ENCODE measurements around the gene SLC37A1.

SLC37A1 gene

GRCh38 chr21:42596657-42597056, 83.0 kb downstream of the SLC37A1 start:
- DNase-seq (ENCODE audit: low read depth in 1 of 2, low spot score in 1 of 2): no peak
- no peak for TF ChIP-seq REST (IDR thresholded peaks at IDR 0.05; ENCODE audit: insufficient replicate concordance, low read depth)
- TF ChIP-seq CTCF (IDR thresholded peaks at IDR 0.05; ENCODE audit: insufficient read depth, low read length): no peak
- no peak for TF ChIP-seq POLR2AphosphoS5 (IDR thresholded peaks at IDR 0.05; ENCODE audit: low read depth)
- no peak for TF ChIP-seq GABPA (IDR thresholded peaks at IDR 0.05; ENCODE audit: low read depth)
- no peak for TF ChIP-seq SPI1 (IDR thresholded peaks at IDR 0.05; ENCODE audit: borderline replicate concordance, low read depth)
- no peaks in the 10 kb centered on the region for H3K27me3 ChIP-seq (ENCODE audit: insufficient read depth, poor library complexity, severe bottlenecking)
- H3K27ac ChIP-seq (replicated peaks): no peak overlapping the region
- no peak overlapping the region for H3K4me3 ChIP-seq (replicated peaks; ENCODE audit: insufficient read depth, low read length)

- Histone ChIP-seq H3K27me3 (ENCODE audit: insufficient read depth, poor library complexity, severe bottlenecking) (no peaks in the 10 kb centered on the region), H3K4me3 (replicated peaks; ENCODE audit: insufficient read depth, low read length) (no peak overlapping the region), H3K27ac (replicated peaks) (no peak overlapping the region)
- DNase-seq (ENCODE audit: low read depth in 1 of 2, low spot score in 1 of 2): no peak
- TF ChIP-seq POLR2AphosphoS5 (IDR thresholded peaks at IDR 0.05; ENCODE audit: low read depth) (no peak), CTCF (IDR thresholded peaks at IDR 0.05; ENCODE audit: insufficient read depth, low read length) (no peak), REST (IDR thresholded peaks at IDR 0.05; ENCODE audit: insufficient replicate concordance, low read depth) (no peak), SPI1 (IDR thresholded peaks at IDR 0.05; ENCODE audit: borderline replicate concordance, low read depth) (no peak), GABPA (IDR thresholded peaks at IDR 0.05; ENCODE audit: low read depth) (no peak)
Observed at GRCh38 chr21:42597487-42598158, 84.0 kb downstream of the SLC37A1 start.

GRCh38 chr21:42598159-42598735, 84.6 kb downstream of the SLC37A1 start:
- H3K27me3 ChIP-seq (ENCODE audit: insufficient read depth, poor library complexity, severe bottlenecking): no peaks in the 10 kb centered on the region
- no peak overlapping the region for H3K27ac ChIP-seq (replicated peaks)
- no peak for DNase-seq (ENCODE audit: low read depth in 1 of 2, low spot score in 1 of 2)
- H3K4me3 ChIP-seq (replicated peaks; ENCODE audit: insufficient read depth, low read length): no peak overlapping the region
- TF ChIP-seq SPI1 (IDR thresholded peaks at IDR 0.05; ENCODE audit: borderline replicate concordance, low read depth) (no peak), GABPA (IDR thresholded peaks at IDR 0.05; ENCODE audit: low read depth) (no peak), REST (IDR thresholded peaks at IDR 0.05; ENCODE audit: insufficient replicate concordance, low read depth) (no peak), CTCF (IDR thresholded peaks at IDR 0.05; ENCODE audit: insufficient read depth, low read length) (no peak), POLR2AphosphoS5 (IDR thresholded peaks at IDR 0.05; ENCODE audit: low read depth) (no peak)
